ENCODE measurements around the gene ZNF83.
A peak's percentile ranks its signal among the peaks of the same experiment; 100 is the strongest.
"Not testable (repeated sequence)": the region's sequence is repeated elsewhere in the genome, so short reads cannot be mapped to it uniquely, and the experiment has no call there.

Gene ZNF83

GRCh38 chr19:52613299-52613906, 24.8 kb downstream of the ZNF83 start:
- Histone ChIP-seq H3K27ac (ENCODE audit: low read depth, low read length) (no peak overlapping the region), H3K4me1 (ENCODE audit: control insufficient read depth in 1 of 2, insufficient read depth in 2 of 2, low read length in 2 of 2) (no peaks in the 10 kb centered on the region), H3K36me3 (ENCODE audit: control insufficient read depth in 1 of 2, insufficient read depth in 2 of 2, low read length in 2 of 2) (peaks cover 34 to 64% of the 10 kb centered on the region in 2 donors), H3K9ac (ENCODE audit: low read depth in 1 of 2, low read length in 2 of 2) (no peak overlapping the region), H3K4me3 (ENCODE audit: low read depth in 1 of 2, low read length in 2 of 2) (no peak overlapping the region), H3K27me3 (ENCODE audit: control insufficient read depth in 1 of 2, insufficient read depth in 2 of 2, low read length in 2 of 2) (no peaks in the 10 kb centered on the region), H3K9me3 (ENCODE audit: control insufficient read depth in 1 of 2, low read length in 2 of 2) (peaks cover 35 to 62% of the 10 kb centered on the region in 2 donors)

- Histone ChIP-seq H3K9me3 (ENCODE audit: control insufficient read depth in 1 of 2, low read length in 2 of 2) (peaks cover 15 to 31% of the 10 kb centered on the region in 2 donors), H3K4me1 (ENCODE audit: control insufficient read depth in 1 of 2, insufficient read depth in 2 of 2, low read length in 2 of 2) (peaks cover 0 to 20% of the 10 kb centered on the region in 2 donors), H3K27ac (ENCODE audit: low read depth, low read length) (no peak overlapping the region), H3K36me3 (ENCODE audit: control insufficient read depth in 1 of 2, insufficient read depth in 2 of 2, low read length in 2 of 2) (peaks cover 6 to 10% of the 10 kb centered on the region in 2 donors), H3K4me3 (ENCODE audit: low read depth in 1 of 2, low read length in 2 of 2) (peak overlapping the region in 1 of 2 donors; percentile 21), H3K9ac (ENCODE audit: low read depth in 1 of 2, low read length in 2 of 2) (no peak overlapping the region), H3K27me3 (ENCODE audit: control insufficient read depth in 1 of 2, insufficient read depth in 2 of 2, low read length in 2 of 2) (no peaks in the 10 kb centered on the region)
Measured at GRCh38 chr19:52603558-52604207, 34.5 kb downstream of the ZNF83 start.

- peaks cover 6 to 10% of the 10 kb centered on the region in 2 donors for H3K36me3 ChIP-seq (ENCODE audit: control insufficient read depth in 1 of 2, insufficient read depth in 2 of 2, low read length in 2 of 2)
- H3K9me3 ChIP-seq (ENCODE audit: control insufficient read depth in 1 of 2, low read length in 2 of 2), result peaks cover 16 to 28% of the 10 kb centered on the region in 2 donors
- no peak overlapping the region for H3K9ac ChIP-seq (ENCODE audit: low read depth in 1 of 2, low read length in 2 of 2)
- H3K4me1 ChIP-seq (ENCODE audit: control insufficient read depth in 1 of 2, insufficient read depth in 2 of 2, low read length in 2 of 2), result peaks cover 0 to 20% of the 10 kb centered on the region in 2 donors
- no peaks in the 10 kb centered on the region for H3K27me3 ChIP-seq (ENCODE audit: control insufficient read depth in 1 of 2, insufficient read depth in 2 of 2, low read length in 2 of 2)
- no peak overlapping the region for H3K27ac ChIP-seq (ENCODE audit: low read depth, low read length)
- H3K4me3 ChIP-seq (ENCODE audit: low read depth in 1 of 2, low read length in 2 of 2), result no peak overlapping the region
Measured at GRCh38 chr19:52602941-52603340, 35.2 kb downstream of the ZNF83 start.

GRCh38 chr19:52601974-52602366, 36.2 kb downstream of the ZNF83 start:
- Histone ChIP-seq H3K9me3 (ENCODE audit: control insufficient read depth in 1 of 2, low read length in 2 of 2) (peaks cover 22 to 28% of the 10 kb centered on the region in 2 donors), H3K9ac (ENCODE audit: low read depth in 1 of 2, low read length in 2 of 2) (peak overlapping the region; percentile 82 to 84), H3K4me3 (ENCODE audit: low read depth in 1 of 2, low read length in 2 of 2) (peak overlapping the region; percentile 85 to 92), H3K4me1 (ENCODE audit: control insufficient read depth in 1 of 2, insufficient read depth in 2 of 2, low read length in 2 of 2) (peaks cover 0 to 20% of the 10 kb centered on the region in 2 donors)
- H3K27ac ChIP-seq (ENCODE audit: low read depth, low read length); H3K27me3 ChIP-seq (ENCODE audit: control insufficient read depth in 1 of 2, insufficient read depth in 2 of 2, low read length in 2 of 2); H3K36me3 ChIP-seq (ENCODE audit: control insufficient read depth in 1 of 2, insufficient read depth in 2 of 2, low read length in 2 of 2): not testable (repeated sequence)

GRCh38 chr19:52601025-52601973, 36.9 kb downstream of the ZNF83 start:
- Histone ChIP-seq H3K4me1 (ENCODE audit: control insufficient read depth in 1 of 2, insufficient read depth in 2 of 2, low read length in 2 of 2) (peaks cover 0 to 20% of the 10 kb centered on the region in 2 donors), H3K9ac (ENCODE audit: low read depth in 1 of 2, low read length in 2 of 2) (peak overlapping the region; percentile 82 to 84), H3K27me3 (ENCODE audit: control insufficient read depth in 1 of 2, insufficient read depth in 2 of 2, low read length in 2 of 2) (no peaks in the 10 kb centered on the region), H3K4me3 (ENCODE audit: low read depth in 1 of 2, low read length in 2 of 2) (peak overlapping the region; percentile 85 to 92), H3K27ac (ENCODE audit: low read depth, low read length) (peak overlapping the region; percentile 62), H3K9me3 (ENCODE audit: control insufficient read depth in 1 of 2, low read length in 2 of 2) (peaks cover 27 to 28% of the 10 kb centered on the region in 2 donors), H3K36me3 (ENCODE audit: control insufficient read depth in 1 of 2, insufficient read depth in 2 of 2, low read length in 2 of 2) (peaks cover 11 to 15% of the 10 kb centered on the region in 2 donors)

GRCh38 chr19:52600639-52601024, 37.5 kb downstream of the ZNF83 start:
- peaks cover 0 to 20% of the 10 kb centered on the region in 2 donors for H3K4me1 ChIP-seq (ENCODE audit: control insufficient read depth in 1 of 2, insufficient read depth in 2 of 2, low read length in 2 of 2)
- peak overlapping the region; percentile 62 for H3K27ac ChIP-seq (ENCODE audit: low read depth, low read length)
- H3K9me3 ChIP-seq (ENCODE audit: control insufficient read depth in 1 of 2, low read length in 2 of 2), result peaks cover 27 to 34% of the 10 kb centered on the region in 2 donors
- peaks cover 17 to 21% of the 10 kb centered on the region in 2 donors for H3K36me3 ChIP-seq (ENCODE audit: control insufficient read depth in 1 of 2, insufficient read depth in 2 of 2, low read length in 2 of 2)
- no peaks in the 10 kb centered on the region for H3K27me3 ChIP-seq (ENCODE audit: control insufficient read depth in 1 of 2, insufficient read depth in 2 of 2, low read length in 2 of 2)
- H3K4me3 ChIP-seq (ENCODE audit: low read depth in 1 of 2, low read length in 2 of 2), result peak overlapping the region; percentile 85 to 92
- H3K9ac ChIP-seq (ENCODE audit: low read depth in 1 of 2, low read length in 2 of 2), result peak overlapping the region; percentile 48 to 82

- H3K27me3 ChIP-seq (ENCODE audit: control insufficient read depth in 1 of 2, insufficient read depth in 2 of 2, low read length in 2 of 2), result no peaks in the 10 kb centered on the region
- H3K4me1 ChIP-seq (ENCODE audit: control insufficient read depth in 1 of 2, insufficient read depth in 2 of 2, low read length in 2 of 2), result peaks cover 0 to 20% of the 10 kb centered on the region in 2 donors
- peaks cover 23 to 30% of the 10 kb centered on the region in 2 donors for H3K9me3 ChIP-seq (ENCODE audit: control insufficient read depth in 1 of 2, low read length in 2 of 2)
- no peak overlapping the region for H3K4me3 ChIP-seq (ENCODE audit: low read depth in 1 of 2, low read length in 2 of 2)
- H3K27ac ChIP-seq (ENCODE audit: low read depth, low read length), result no peak overlapping the region
- H3K9ac ChIP-seq (ENCODE audit: low read depth in 1 of 2, low read length in 2 of 2), result no peak overlapping the region
- peaks cover 14 to 24% of the 10 kb centered on the region in 2 donors for H3K36me3 ChIP-seq (ENCODE audit: control insufficient read depth in 1 of 2, insufficient read depth in 2 of 2, low read length in 2 of 2)
Measured at GRCh38 chr19:52599241-52599640, 38.9 kb downstream of the ZNF83 start.

- peaks cover 24 to 49% of the 10 kb centered on the region in 2 donors for H3K36me3 ChIP-seq (ENCODE audit: control insufficient read depth in 1 of 2, insufficient read depth in 2 of 2, low read length in 2 of 2)
- not testable (repeated sequence) for H3K4me3 ChIP-seq (ENCODE audit: low read depth in 1 of 2, low read length in 2 of 2); H3K4me1 ChIP-seq (ENCODE audit: control insufficient read depth in 1 of 2, insufficient read depth in 2 of 2, low read length in 2 of 2); H3K27ac ChIP-seq (ENCODE audit: low read depth, low read length); H3K9ac ChIP-seq (ENCODE audit: low read depth in 1 of 2, low read length in 2 of 2); H3K27me3 ChIP-seq (ENCODE audit: control insufficient read depth in 1 of 2, insufficient read depth in 2 of 2, low read length in 2 of 2)
- peaks cover 21 to 37% of the 10 kb centered on the region in 2 donors for H3K9me3 ChIP-seq (ENCODE audit: control insufficient read depth in 1 of 2, low read length in 2 of 2)
Measured at GRCh38 chr19:52593441-52593840, 44.7 kb downstream of the ZNF83 start.

GRCh38 chr19:52592301-52592700, 45.9 kb downstream of the ZNF83 start:
- no peak overlapping the region for H3K27ac ChIP-seq (ENCODE audit: low read depth, low read length)
- no peak overlapping the region for H3K4me3 ChIP-seq (ENCODE audit: low read depth in 1 of 2, low read length in 2 of 2)
- H3K9ac ChIP-seq (ENCODE audit: low read depth in 1 of 2, low read length in 2 of 2), result no peak overlapping the region
- H3K36me3 ChIP-seq (ENCODE audit: control insufficient read depth in 1 of 2, insufficient read depth in 2 of 2, low read length in 2 of 2), result peaks cover 24 to 53% of the 10 kb centered on the region in 2 donors
- H3K9me3 ChIP-seq (ENCODE audit: control insufficient read depth in 1 of 2, low read length in 2 of 2), result peaks cover 21 to 39% of the 10 kb centered on the region in 2 donors
- no peaks in the 10 kb centered on the region for H3K4me1 ChIP-seq (ENCODE audit: control insufficient read depth in 1 of 2, insufficient read depth in 2 of 2, low read length in 2 of 2)
- H3K27me3 ChIP-seq (ENCODE audit: control insufficient read depth in 1 of 2, insufficient read depth in 2 of 2, low read length in 2 of 2), result no peaks in the 10 kb centered on the region
